GM10266 (cell line): ENCODE measurements around the gene ASB9.
"Not testable (repeated sequence)": the region's sequence is repeated elsewhere in the genome, so short reads cannot be mapped to it uniquely, and the experiment has no call there.

Experiments used
- DNase-seq: peaks from one replicate; pipeline ENCODE4 v3.0.0; 2012; ENCODE audit errors: extremely low spot score
- TF ChIP-seq, protein P1 (sequence below): IDR thresholded peaks from 2 replicates; pipeline ENCODE4 v1.5.1; 2012; ENCODE audit warnings: mild to moderate bottlenecking, low read depth; ENCODE audit not compliant: control insufficient read depth, insufficient read depth; ENCODE audit errors: missing control alignments

The ASB9 gene, protein sequence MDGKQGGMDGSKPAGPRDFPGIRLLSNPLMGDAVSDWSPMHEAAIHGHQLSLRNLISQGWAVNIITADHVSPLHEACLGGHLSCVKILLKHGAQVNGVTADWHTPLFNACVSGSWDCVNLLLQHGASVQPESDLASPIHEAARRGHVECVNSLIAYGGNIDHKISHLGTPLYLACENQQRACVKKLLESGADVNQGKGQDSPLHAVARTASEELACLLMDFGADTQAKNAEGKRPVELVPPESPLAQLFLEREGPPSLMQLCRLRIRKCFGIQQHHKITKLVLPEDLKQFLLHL

DNA sequence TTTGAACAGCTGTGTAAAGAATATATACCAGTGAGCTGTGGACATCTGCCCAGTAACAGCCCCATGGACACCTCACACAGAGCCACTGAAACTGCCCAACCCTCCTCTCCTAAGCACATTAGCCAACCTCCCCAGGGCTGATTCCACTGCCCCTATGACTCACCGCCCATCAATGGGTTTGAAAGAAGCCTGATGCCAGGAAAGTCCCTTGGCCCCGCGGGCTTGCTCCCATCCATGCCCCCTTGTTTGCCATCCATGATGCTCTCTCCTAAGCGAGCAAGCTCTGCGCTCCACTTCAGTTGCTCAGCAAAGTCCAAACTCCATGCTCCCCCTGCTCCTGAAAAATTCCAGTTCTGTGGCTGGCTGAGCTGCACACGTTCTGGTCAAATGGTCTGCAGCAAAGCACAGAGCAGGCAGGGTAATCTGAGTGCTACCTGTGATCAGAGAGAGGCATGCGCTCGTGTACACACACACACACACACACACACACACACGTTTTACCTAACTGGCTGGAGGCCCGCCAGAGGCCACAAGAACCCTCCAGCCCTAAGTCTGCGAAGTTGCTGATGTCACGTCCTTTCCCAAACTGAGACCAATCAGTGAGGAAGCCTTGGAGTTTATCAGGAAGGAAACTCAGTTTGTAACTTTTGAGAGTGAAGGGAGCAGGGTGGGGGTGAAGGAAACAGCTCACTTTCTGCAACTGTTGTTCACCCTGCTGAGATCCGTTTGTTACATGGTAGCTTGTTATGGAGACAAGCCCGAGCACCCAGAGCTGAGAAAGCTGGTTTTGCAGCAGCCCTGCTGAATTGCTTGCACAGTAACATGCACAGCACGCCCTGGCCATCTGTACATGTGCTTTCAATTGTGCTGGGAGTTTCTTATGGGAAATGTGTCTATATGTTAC, at the start of gene ASB9:
ASB9 (minus strand) TSS at position 466 of the 904 bp plus-strand sequence; CDS start at position 257, 209 bp downstream.
- TF ChIP-seq, protein P1, sequence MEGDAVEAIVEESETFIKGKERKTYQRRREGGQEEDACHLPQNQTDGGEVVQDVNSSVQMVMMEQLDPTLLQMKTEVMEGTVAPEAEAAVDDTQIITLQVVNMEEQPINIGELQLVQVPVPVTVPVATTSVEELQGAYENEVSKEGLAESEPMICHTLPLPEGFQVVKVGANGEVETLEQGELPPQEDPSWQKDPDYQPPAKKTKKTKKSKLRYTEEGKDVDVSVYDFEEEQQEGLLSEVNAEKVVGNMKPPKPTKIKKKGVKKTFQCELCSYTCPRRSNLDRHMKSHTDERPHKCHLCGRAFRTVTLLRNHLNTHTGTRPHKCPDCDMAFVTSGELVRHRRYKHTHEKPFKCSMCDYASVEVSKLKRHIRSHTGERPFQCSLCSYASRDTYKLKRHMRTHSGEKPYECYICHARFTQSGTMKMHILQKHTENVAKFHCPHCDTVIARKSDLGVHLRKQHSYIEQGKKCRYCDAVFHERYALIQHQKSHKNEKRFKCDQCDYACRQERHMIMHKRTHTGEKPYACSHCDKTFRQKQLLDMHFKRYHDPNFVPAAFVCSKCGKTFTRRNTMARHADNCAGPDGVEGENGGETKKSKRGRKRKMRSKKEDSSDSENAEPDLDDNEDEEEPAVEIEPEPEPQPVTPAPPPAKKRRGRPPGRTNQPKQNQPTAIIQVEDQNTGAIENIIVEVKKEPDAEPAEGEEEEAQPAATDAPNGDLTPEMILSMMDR, result no peak
- peak; percentile 10 for DNase-seq

DNA sequence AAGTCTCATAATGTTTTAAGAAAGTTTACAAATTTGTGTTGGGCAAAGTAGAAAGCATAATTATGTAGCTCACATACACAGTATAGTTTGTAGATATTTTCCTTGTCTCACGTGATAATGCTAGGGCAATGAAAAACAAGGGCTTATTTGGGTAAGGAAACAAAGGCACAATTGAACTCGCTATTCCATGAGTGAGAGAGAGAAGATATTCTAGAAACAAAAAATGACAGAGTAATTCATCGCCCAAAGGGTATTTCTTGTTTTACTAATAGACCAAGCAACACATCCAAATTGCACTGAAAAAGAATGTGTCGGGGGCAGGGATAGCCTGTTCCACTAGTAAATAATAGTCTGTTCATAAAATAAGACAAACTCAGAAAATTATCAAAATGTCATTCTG, 49.2 kb upstream of the ASB9 start:
- TF ChIP-seq, protein P1, result no peak

DNA sequence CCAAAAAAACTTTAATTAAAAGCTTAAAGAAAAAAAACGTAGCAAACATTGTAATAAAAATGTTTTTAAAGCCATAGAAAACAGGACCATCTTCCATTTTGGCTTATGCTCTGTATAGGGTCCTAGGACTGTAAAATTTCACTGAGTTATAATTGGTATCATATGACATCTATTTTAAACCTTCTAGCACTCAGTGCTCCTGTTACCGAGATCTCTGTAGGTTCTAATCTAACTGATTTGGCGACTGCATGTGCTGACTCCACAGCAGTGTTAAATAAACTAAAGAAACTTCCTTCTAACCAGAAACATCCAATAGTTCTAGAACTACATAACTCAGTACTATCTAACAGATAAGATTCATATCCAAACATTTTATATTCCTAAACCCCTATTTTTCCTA, 45.6 kb upstream of the ASB9 start, which contains the start of gene ASB11:
ASB11 (minus strand) TSS at position 132 of the 400 bp plus-strand sequence; CDS start at position 97, 35 bp downstream.
- DNase-seq, result no peak
- TF ChIP-seq, protein P1, result no peak

More for the DNA sequence above, 49.2 kb upstream of the ASB9 start:
- DNase-seq, result no peak

DNA sequence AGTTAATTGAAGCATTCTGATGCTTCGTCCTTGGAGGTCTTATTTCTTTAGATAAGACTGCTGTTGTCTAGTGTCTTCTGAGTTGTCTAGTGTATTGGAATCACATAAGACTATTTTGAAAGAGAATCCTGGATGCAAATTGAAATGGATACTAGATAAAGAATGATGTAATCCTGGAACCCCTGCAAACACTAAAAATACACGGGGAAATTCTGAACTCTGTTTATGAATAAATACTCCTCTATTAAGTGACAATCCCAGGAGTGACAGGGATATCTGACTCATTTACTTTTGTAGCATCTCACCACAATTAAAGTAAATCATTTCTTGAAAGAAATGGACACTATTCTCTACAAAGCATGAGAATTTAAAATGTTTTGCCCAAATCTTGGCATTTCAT, 44.6 kb upstream of the ASB9 start:
- TF ChIP-seq, protein P1, result no peak

DNA sequence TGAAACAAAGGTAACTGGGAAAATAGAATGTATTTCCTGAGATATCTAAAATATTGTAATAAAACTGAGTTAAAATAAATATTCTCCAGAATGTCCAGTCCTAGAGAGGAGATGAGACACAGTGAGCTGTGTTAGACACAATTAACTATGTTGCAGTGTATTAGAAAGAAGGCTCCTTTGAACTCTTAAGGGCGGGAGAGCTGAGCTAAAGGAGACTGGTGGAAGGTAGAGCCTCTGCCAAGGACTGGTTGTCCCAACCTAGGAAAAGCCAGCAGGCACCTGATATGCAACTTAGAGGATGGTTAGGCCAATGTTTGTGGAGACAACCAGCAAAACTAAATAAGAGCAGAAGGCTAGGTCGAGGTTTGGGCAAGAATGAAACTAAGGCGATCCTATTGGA, 41.2 kb upstream of the ASB9 start:
- TF ChIP-seq, protein P1, result no peak
- no peak for DNase-seq

More for the DNA sequence above, 44.6 kb upstream of the ASB9 start:
- DNase-seq, result no peak

DNA sequence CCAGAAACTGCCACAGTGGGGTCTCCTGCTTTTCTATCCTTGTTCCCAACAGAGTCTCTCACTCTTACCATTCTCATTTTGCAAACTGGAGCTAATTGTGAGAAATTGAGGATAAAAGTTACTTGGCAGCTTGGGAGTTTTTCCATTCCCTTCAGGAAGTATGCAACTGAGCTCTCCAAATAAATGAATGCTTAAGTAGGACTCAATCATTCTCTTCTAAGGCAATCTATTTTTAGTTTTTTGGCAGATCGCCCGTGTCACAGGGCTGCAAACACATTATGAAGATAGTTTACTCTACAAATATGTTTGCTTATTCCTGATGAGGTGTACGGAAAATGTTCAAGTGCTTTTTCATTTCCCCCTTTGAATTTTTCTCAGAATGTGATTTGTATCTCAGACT, 40.2 kb upstream of the ASB9 start:
- no peak for DNase-seq
- TF ChIP-seq, protein P1, result no peak

DNA sequence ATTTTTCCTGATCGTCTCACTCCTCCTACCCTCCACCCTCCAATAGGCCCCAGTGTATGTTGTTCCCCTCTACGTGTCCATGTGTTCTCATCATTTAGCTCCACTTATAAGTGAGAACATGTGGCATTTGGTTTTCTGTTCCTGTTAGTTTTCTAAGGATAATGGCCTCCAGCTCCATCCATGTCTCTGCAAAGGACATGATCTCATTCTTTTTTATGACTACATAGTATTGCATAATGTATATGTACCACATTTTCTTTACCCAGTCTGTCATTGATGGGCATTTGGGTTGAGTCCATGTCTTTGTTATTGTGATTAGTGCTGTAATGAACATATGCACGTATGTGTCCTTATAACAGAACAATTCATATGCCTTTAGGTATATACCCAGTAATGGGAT, 36.0 kb upstream of the ASB9 start:
- DNase-seq, result not testable (repeated sequence)
